ENCODE data around the gene CBLC. TPM values are rescaled to one million over a fixed set of nuclear protein-coding genes. Genes with fewer than 3 reads are reported as not detected.

The CBLC gene
- total RNA-seq, 1 experiment from 2014 or later = 0.80 TPM

- ATAC-seq (no peak), DNase-seq (ENCODE audit: low read depth, low spot score) (no peak)
- no peaks in the 10 kb centered on the region for H3K27me3 ChIP-seq (ENCODE audit: control insufficient read depth, insufficient read depth, low read length)
These were observed 17.8 kb downstream of the CBLC start for GRCh38 chr19:44795398-44795987.

GRCh38 chr19:44796701-44797115, 19.0 kb downstream of the CBLC start:
- no peaks in the 10 kb centered on the region for H3K27me3 ChIP-seq (ENCODE audit: control insufficient read depth, insufficient read depth, low read length)
- intact Hi-C loops (cut with micrococcal nuclease; ENCODE audit: unreplicated experiment) (loop anchor here (5.0 kb wide), 1 partner anchor 46 kb away; no protein-coding TSS in a partner anchor), in situ Hi-C loops (cut with HindIII; ENCODE audit: low pct_unique_long_range_greater_than_20kb, low sequenced_read_pairs) (no loop called here)
- H3K4me1 ChIP-seq (ENCODE audit: control insufficient read depth, insufficient read depth, low read length) = peaks cover 13% of the 10 kb centered on the region
- ATAC-seq (peak; percentile 74), DNase-seq (ENCODE audit: low read depth, low spot score) (no peak)
- POLR2A ChIA-PET = no interaction called here
- H3K36me3 ChIP-seq (ENCODE audit: control insufficient read depth, insufficient read depth, low read length) = no peaks in the 10 kb centered on the region
- TF ChIP-seq POLR2AphosphoS5 (IDR thresholded peaks at IDR 0.05; ENCODE audit: low read depth, low read length) (no peak), REST (IDR thresholded peaks at IDR 0.05; ENCODE audit: insufficient read depth in 1 of 2, low read depth in 2 of 2, low read length in 1 of 2) (no peak), CTCF (IDR thresholded peaks at IDR 0.05) (no peak), TCF7L2 (IDR thresholded peaks at IDR 0.05; ENCODE audit: low read depth, low read length) (no peak), SIN3A (IDR thresholded peaks at IDR 0.05; ENCODE audit: borderline replicate concordance, insufficient read depth, low read depth, low read length) (no peak)
- H3K9me3 ChIP-seq (ENCODE audit: control insufficient read depth, insufficient read depth, low read depth, low read length) = no peaks in the 10 kb centered on the region
- H3K4me3 ChIP-seq (ENCODE audit: low read depth in 2 of 2, low read length in 2 of 2) = no peak overlapping the region
- H3K27ac ChIP-seq (ENCODE audit: low read length) = peak overlapping the region; percentile 29; the same call in 1 of the 2 replicates
- CTCF ChIA-PET = interaction anchor here (0.6 to 0.9 kb wide), 2 partner anchors 11 to 351 kb away, joined by 3 to 4 read pairs; no protein-coding TSS in a partner anchor
- no TSS peak for BruUV-seq (replicated peaks)

More at GRCh38 chr19:44795398-44795987, 17.8 kb downstream of the CBLC start:
- no peak overlapping the region for H3K27ac ChIP-seq (ENCODE audit: low read length)
- BruUV-seq (replicated peaks) = no TSS peak
- peaks cover 12% of the 10 kb centered on the region for H3K4me1 ChIP-seq (ENCODE audit: control insufficient read depth, insufficient read depth, low read length)
- H3K36me3 ChIP-seq (ENCODE audit: control insufficient read depth, insufficient read depth, low read length) = no peaks in the 10 kb centered on the region
- TF ChIP-seq CTCF (IDR thresholded peaks at IDR 0.05) (no peak), TCF7L2 (IDR thresholded peaks at IDR 0.05; ENCODE audit: low read depth, low read length) (no peak), POLR2AphosphoS5 (IDR thresholded peaks at IDR 0.05; ENCODE audit: low read depth, low read length) (no peak), REST (IDR thresholded peaks at IDR 0.05; ENCODE audit: insufficient read depth in 1 of 2, low read depth in 2 of 2, low read length in 1 of 2) (no peak), SIN3A (IDR thresholded peaks at IDR 0.05; ENCODE audit: borderline replicate concordance, insufficient read depth, low read depth, low read length) (no peak)
- ChIA-PET POLR2A (no interaction called here), CTCF (no interaction called here)
- intact Hi-C loops (cut with micrococcal nuclease; ENCODE audit: unreplicated experiment) (loop anchor here (5.0 kb wide), 1 partner anchor 47 kb away; no protein-coding TSS in a partner anchor), in situ Hi-C loops (cut with HindIII; ENCODE audit: low pct_unique_long_range_greater_than_20kb, low sequenced_read_pairs) (no loop called here)
- no peaks in the 10 kb centered on the region for H3K9me3 ChIP-seq (ENCODE audit: control insufficient read depth, insufficient read depth, low read depth, low read length)
- H3K4me3 ChIP-seq (ENCODE audit: low read depth in 2 of 2, low read length in 2 of 2) = no peak overlapping the region
